HG03520 (cell line): ENCODE results near the gene SERPINA5.
"Not testable (repeated sequence)": the region's sequence is repeated elsewhere in the genome, so short reads cannot be mapped to it uniquely, and the experiment has no call there.

Experiments used
- ATAC-seq: cut with Tn5 transposase; IDR thresholded peaks from one replicate; pipeline ENCODE4 v1.9.1; 2021; ENCODE audit warnings: mild to moderate bottlenecking, moderate library complexity; ENCODE audit not compliant: unreplicated experiment

Gene SERPINA5

DNA sequence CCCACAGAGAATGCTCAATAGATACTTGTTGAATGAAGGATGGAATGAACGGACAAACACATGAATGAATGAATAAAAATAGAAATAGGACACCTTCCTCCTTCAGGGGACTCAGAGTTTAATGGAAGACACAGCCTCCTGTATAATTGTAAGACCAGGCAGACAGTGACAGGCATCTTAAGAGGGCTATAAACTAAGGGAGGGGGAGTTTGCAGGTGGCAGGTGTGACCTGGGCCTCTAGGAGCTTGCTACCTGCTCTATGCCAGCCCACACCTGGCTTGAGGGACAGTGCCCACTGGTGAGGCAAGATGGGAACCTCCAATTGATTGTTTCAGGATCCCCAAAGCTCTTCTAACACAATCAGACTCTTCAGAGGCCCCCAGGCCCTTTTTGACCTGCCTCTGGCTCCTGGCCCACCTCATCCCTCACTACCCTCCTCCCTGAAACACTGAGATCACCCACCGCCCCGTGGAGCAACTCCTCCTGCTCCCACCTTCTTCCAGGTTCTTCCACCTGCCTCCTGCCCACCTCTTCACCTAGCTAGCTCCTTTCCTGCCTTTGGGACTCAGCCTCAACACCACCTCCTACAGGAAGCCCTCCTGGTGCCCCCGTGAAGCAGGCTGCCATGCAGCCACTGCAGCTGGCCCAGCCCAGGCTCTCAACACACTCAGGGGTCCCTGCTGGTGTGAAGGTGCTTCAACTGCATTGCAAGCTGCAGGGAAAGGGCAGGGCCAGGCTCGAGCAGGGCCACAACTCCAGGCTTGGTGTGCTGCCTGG is 40.3 kb downstream of the SERPINA5 start:
- no peak for ATAC-seq

DNA sequence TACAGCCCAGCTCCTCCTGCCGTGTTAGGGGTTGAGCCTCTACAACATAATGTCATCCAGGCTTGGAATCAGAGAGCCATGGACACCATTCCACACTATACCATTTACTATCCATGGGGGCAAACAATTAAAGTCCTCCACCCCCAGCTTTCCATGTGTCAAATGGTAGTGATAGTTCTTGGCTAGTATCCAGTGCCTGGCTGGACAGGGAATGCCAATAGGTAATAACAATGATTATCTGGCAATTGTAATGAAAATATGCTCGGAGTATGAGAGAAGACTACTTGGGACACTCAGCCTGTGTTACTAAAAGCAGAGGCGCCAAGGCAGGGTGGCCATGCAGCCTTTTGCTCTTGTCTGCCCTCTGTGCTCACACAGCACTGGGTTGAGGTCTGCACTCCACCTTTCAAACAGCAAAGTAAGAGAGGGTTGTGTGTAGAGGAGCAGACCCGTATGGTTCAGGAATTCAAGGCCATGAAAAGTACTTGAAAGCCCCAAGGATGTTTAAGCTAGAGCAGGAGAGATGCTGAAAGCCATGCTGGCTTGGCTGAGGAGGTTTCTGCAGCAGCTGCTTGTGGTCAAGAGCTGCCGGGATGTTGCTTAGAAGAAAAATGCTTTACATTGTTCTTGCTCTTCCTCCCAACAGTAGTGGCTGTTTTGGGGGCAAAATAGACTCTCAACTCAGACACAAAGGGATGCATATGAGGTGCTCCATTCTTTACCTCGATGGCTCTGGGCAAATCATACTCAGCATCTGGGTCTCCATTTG is 41.6 kb downstream of the SERPINA5 start:
- ATAC-seq: no peak

- no peak for ATAC-seq
These were observed 42.2 kb downstream of the SERPINA5 start for GRCh38 chr14:94623422-94623809.

DNA sequence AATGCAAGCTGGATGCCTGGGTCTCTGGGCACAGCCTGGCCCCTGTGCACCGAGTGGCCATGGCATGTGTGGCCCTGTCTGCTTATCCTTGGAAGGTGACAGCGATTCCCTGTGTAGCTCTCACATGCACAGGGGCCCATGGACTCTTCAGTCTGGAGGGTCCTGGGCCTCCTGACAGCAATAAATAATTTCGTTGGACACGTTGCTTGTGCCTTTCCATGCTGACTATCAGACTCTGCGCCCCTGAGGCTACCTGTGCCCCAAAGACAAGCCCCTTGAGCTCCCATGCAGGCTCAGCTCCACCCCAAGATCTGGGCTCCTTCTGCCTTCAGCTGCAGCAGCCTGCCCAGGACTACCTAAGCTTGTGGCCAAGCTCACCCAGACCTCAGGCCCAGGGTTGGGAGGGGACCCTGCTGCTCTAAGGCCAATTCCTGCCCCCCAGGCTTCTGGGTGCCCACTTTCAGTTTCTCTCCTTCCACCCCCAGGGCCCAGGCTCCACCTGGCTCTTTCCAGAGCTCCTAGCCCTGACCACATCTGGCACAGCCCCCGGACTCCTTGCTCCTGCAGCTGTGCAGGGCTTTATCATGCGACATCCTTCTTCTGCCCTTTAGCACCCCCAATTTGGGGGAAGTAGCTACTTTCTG is 42.8 kb downstream of the SERPINA5 start:
- no peak for ATAC-seq

GRCh38 chr14:94624537-94625352 is 43.5 kb downstream of the SERPINA5 start:
- ATAC-seq: no peak

DNA sequence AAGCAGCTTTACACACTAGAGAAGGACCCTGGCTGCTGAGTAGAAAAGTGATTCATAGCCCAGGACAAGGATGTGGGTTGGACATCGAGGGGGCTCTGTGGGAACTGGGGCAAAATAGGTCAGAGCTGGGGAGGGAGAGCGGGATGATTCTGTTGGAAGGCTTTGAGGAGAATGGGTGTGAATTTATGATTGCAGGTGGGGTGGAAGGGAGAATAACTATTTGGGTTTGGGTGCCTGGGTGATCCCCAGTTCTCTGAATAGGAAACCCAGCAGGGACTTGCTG is 44.1 kb downstream of the SERPINA5 start:
- no peak for ATAC-seq

- no peak for ATAC-seq
These were observed 47.4 kb downstream of the SERPINA5 start for GRCh38 chr14:94628578-94628977.

GRCh38 chr14:94630396-94630795 is 49.2 kb downstream of the SERPINA5 start:
- ATAC-seq: no peak

DNA sequence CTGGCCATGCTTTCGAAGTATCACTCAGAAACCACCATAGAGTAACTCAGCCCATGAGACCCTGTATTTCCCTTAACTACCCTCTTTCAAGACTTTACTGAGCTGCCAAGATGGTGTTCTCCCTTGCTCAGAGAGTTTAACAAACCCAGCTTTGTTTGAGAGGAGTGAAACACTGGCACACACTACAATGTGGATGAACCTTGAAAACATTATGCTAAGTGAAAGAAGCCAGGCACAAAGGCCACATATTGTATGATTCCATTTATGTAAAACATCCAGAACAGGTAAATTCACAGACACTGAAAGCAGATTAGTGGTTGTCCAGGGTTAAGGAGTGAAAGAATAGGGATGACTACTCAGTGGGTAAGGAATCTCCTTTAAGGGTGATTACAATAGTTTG is 49.8 kb downstream of the SERPINA5 start:
- ATAC-seq: no peak

DNA sequence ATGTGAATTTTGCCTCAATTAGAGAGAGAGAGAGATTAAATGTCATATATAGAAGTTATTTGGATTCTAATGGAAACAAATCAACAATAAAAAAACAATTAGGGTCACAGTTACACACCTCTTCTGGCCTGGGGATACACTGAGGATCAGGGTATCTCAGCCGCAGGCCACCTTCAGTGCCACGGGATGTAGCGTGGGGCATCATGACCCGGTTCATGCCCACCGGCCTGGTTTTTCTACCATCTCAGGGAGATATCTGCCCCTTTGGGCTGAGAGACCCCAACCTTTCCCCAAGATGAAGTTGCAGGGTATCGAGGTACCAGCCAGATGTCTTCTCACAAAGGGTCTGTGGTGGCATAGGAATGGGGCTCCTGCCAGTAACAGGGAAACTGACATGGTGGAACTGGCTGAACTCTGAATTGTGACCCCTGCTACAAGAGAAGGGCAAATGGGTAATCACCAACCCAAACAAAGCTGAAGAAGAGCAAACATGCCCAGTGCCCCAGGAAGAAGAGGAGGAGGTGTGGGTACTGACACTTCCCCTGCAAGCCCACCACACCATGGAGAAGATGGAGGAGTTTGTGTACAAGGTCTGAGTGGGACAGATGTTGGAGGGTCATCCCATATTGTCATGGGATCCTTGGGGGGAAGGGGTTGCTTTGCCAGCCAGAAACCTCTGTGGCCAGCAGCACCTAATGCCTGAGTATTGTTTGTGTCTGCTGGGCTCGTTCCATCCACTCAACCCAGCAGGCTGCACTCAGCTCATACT is 50.5 kb downstream of the SERPINA5 start:
- ATAC-seq: no peak

DNA sequence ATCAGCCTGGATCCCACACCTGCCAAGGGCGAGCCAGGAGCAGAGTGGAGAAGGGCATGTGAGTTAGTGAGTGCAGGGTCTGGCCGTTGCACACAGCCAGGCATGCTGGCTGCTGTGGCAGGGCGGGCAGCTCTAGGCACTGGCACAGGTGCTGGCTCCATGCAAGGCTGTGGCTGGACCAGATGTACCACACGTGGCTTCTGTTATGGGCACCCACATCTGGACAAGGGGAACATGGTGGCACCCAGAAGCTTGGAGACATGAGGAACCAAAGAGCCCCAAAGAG is 51.0 kb downstream of the SERPINA5 start:
- ATAC-seq: no peak

GRCh38 chr14:94633121-94633520 is 51.9 kb downstream of the SERPINA5 start:
- ATAC-seq: no peak

DNA sequence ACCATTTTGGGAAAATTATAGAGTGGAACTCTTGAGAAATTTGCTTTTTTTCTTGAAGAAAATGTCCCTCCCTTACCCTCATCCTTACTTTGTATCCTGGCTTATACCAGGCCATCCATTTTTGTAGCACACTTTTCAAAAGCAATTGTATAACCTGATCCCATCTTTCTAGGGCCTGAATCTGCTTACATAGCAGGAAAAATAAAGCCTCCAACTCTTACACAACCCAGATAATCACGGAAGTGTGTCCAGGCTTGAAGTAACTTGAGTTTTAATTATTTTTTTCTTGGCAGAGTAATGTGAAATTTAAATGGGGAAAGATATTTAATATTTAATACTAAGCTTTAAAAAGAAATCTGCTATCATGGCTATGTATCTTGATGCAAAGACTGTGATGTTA is 53.9 kb downstream of the SERPINA5 start:
- ATAC-seq: no peak

- no peak for ATAC-seq
These were observed 55.7 kb downstream of the SERPINA5 start for GRCh38 chr14:94636744-94637412.

GRCh38 chr14:94637814-94638213 is 56.6 kb downstream of the SERPINA5 start:
- ATAC-seq: not testable (repeated sequence)

GRCh38 chr14:94638339-94638738 is 57.1 kb downstream of the SERPINA5 start:
- ATAC-seq: no peak

DNA sequence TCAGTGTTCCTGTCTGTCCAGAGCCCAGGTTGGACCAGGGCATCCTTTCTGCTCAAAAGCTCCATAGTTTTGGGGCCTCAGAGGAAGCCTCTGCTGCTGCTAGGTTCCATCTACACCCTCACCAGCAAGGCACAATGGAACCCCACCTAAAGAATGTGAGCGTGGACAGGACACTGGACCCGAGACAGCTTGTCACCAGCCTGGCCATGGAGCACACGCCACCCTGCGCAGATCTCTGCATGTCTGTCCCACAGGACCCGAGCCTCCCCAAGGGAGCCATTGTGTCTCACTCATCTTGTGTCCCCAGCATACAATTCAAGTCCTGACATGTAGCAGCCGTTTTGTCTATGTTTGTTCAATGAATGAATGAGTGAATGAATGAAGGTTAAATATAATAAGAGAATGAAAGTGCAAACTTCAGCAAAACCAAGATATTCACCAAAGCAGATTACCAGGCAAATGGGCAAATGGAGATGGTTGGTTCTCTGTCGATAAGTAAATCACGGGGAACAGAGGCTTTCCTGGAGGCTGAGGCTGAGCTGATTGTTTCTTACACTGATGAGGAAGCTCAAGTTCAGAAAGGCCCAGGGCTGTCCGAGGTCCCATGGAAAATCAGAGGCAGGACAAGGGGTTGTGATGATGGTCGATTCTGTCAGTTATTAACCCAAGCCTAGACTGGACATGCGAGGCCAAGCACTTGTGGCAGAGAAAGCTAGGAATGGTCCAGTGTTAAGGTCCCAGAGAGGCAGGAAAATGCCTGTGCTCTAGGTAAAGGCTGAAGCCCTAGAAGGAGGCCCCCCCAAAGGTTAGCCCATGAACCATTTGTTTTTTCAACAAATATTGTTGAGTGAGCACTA is 58.0 kb downstream of the SERPINA5 start:
- no peak for ATAC-seq

DNA sequence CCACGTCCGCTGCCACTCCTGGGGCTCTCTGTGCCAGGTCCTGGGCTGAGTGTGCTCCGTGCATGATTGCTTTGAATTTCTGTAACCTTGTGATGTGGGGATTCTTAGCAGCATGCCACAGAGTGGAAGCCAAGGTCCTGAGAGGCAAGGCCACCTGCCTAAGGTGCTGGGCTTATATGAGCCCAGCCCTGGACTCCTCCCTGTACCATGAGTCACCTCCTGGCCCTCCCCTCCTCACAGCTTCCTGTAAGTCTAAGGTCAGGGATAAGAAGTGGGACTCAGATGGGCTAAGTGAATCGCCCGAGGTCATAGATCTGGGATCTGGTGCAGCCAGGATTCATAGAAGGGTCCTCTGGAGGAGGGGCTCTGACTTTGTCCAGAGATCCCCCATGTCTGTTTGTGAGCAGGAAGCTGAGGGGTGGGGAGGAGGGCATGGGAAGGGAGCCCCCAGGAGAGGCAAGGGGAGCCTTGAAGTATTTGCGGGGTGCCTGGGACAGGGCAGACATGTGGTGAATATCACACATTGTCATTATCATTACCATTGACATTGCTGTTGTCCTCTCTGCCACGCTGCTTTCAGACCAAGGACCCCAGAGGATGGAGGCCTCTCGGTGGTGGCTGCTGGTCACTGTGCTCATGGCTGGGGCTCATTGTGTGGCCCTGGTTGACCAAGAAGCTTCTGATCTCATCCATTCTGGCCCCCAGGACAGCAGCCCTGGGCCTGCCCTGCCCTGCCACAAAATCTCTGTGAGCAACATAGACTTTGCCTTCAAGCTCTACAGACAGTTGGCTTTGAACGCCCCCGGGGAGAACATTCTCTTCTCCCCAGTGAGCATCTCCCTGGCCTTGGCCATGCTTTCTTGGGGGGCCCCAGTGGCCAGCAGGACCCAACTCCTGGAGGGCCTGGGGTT is 59.8 kb downstream of the SERPINA5 start:
- no peak for ATAC-seq
